HepG2 (cell line): Measurements from ENCODE around the gene TMEM229B. TPM values are rescaled to one million over a fixed set of nuclear protein-coding genes. Genes with fewer than 3 reads are reported as not detected.

Source experiments
- ATAC-seq: fragments of 200-7000 bp; cut with Tn5 transposase; 3 replicates; pipeline ENCODE4 v1.9.1; 2020; ENCODE audit warnings: mild to moderate bottlenecking, moderate library complexity
- BruUV-seq: library from RNA; stranded (reverse); fragments of 400-500 nt; replicated peaks from 2 replicates; lab custom pipeline; 2021; lab: Mats Ljungman, UMichigan
- CTCF ChIA-PET: fragments of 300-600 bp; formaldehyde crosslinking; extraction: SDS; loops from one replicate; lab custom pipeline; 2021; ENCODE audit warnings: low total read pairs, inconsistent platforms, low intra/inter-chr PET ratio; lab: Yijun Ruan, JAX
- POLR2A ChIA-PET: fragments of 350-600 bp; sonication (Branson Sonifier 250); formaldehyde crosslinking; loops from one replicate; lab custom pipeline; 2020; ENCODE audit warnings: antibody characterized with exemption, inconsistent platforms; lab: Yijun Ruan, JAX
- DNase-seq: peaks from one replicate; pipeline ENCODE4 v3.0.0-alpha.2; 2015; ENCODE audit warnings: low spot score
- FAIRE-seq: peaks from 3 replicates; lab custom pipeline; 2011; peaks lifted over from hg19 to GRCh38; lab: Jason Lieb, UNC
- H2AFZ ChIP-seq: one replicate; pipeline ENCODE4 v1.6.1; 2011; ENCODE audit warnings: low read length, inconsistent platforms
- H3K27ac ChIP-seq: fragments of 300-600 bp; 3 replicates; pipeline ENCODE4 v1.8.0; 2011; ENCODE audit warnings: mixed run types, mild to moderate bottlenecking, mixed read lengths, low read length, inconsistent platforms; ENCODE audit not compliant: insufficient read depth; ENCODE audit errors: extremely low read length
- H3K27me3 ChIP-seq, 2 experiments: fragments of 200-600 bp in 1 of 2; 2 replicates in 1 of 2; 3 replicates in 1 of 2; pipeline versions ENCODE4 v1.6.0 to v1.8.0; 2011; ENCODE audit warnings: low read length in 2 of 2, mild to moderate bottlenecking in 2 of 2, moderate library complexity in 2 of 2, inconsistent platforms in 1 of 2; ENCODE audit not compliant: insufficient read depth in 2 of 2, control insufficient read depth in 1 of 2
- H3K36me3 ChIP-seq, 2 experiments: fragments of 200-600 bp in 1 of 2; replicated peaks in 1 of 2; 2 replicates in 1 of 2; 3 replicates in 1 of 2; pipeline versions ENCODE4 v1.5.1 to v1.8.0; 2011; ENCODE audit warnings: low read length in 2 of 2, inconsistent platforms in 1 of 2; ENCODE audit not compliant: insufficient read depth in 2 of 2, control insufficient read depth in 1 of 2
- H3K4me1 ChIP-seq: 2 replicates; pipeline ENCODE4 v1.5.1; 2012; ENCODE audit warnings: low read length, inconsistent platforms; ENCODE audit not compliant: insufficient read depth
- H3K4me2 ChIP-seq: 2 replicates; pipeline ENCODE4 v1.6.0; 2011; ENCODE audit warnings: low read depth, low read length, inconsistent platforms
- H3K4me3 ChIP-seq, 3 experiments: fragments of 200-600 bp in 1 of 3; sonication (generic), shearing (Covaris generic) in 1 of 3; replicated peaks in 1 of 3; 2 replicates each; pipeline ENCODE4 v1.5.1; 2011 to 2016; ENCODE audit warnings: low read length in 3 of 3, inconsistent platforms in 2 of 3, low read depth in 2 of 3, mild to moderate bottlenecking in 2 of 3, control low read depth in 1 of 3, mixed read lengths in 1 of 3; ENCODE audit not compliant: insufficient read depth in 1 of 3
- H3K79me2 ChIP-seq: one replicate; pipeline ENCODE4 v1.6.1; 2011; ENCODE audit warnings: low read length, inconsistent platforms; ENCODE audit not compliant: insufficient read depth
- H3K9ac ChIP-seq: 2 replicates; pipeline ENCODE4 v1.6.0; 2011; ENCODE audit warnings: mild to moderate bottlenecking, low read depth, low read length, inconsistent platforms; ENCODE audit not compliant: insufficient read depth
- H3K9me3 ChIP-seq: 2 replicates; pipeline ENCODE4 v1.5.1; 2012; ENCODE audit warnings: mild to moderate bottlenecking, low read length
- H4K20me1 ChIP-seq: 2 replicates; pipeline ENCODE4 v1.6.0; 2011; ENCODE audit warnings: inconsistent platforms, mild to moderate bottlenecking, low read length, moderate library complexity; ENCODE audit not compliant: insufficient read depth
- ETV6 ChIP-seq: sonication (generic); formaldehyde crosslinking; conservative IDR thresholded peaks from 2 replicates; pipeline ENCODE4 v1.4.0; 2020; ENCODE audit warnings: missing genetic modification reagents
- ZNF343 ChIP-seq: sonication (generic); formaldehyde crosslinking; IDR thresholded peaks from 2 replicates; pipeline ENCODE4 v1.4.0; 2020; ENCODE audit warnings: mild to moderate bottlenecking, missing genetic modification reagents
- ZNF562 ChIP-seq: sonication (generic); formaldehyde crosslinking; IDR thresholded peaks from 2 replicates; pipeline ENCODE4 v1.8.0; 2022; ENCODE audit warnings: missing genetic modification reagents, borderline replicate concordance
- WGBS: methylation state at CpG from one replicate; pipeline ENCODE4 v1.1.6; 2017; ENCODE audit warnings: low lambda C conversion rate; 5-methylcytosine and 5-hydroxymethylcytosine counted together
- in situ Hi-C: cut with HindIII; loops from 2 replicates; pipeline ENCODE4 v1.10.0; 2017; ENCODE audit warnings: low pct_unique_long_range_greater_than_20kb; ENCODE audit not compliant: extremely low pct_ligation_motif_present
- intact Hi-C: fragments of 100-400 bp; cut with micrococcal nuclease; formaldehyde crosslinking; loops from one replicate; pipeline ENCODE4 v1.10.0; 2022; ENCODE audit not compliant: unreplicated experiment
- polyA plus RNA-seq, 8 experiments: library from polyadenylated mRNA; depleted of rRNA in 3 of 8; stranded (reverse) in 7 of 8; unstranded in 1 of 8; fragments of >200 nt; fragmentation: Illumina TruSeq in 4 of 8; extraction: Trizol in 4 of 8; gene quantifications; 2 replicates each; pipeline versions ENCODE4 v1.2.1 to v1.2.3, GENCODE V29; 2011 to 2016; ENCODE audit warnings: low read depth in 4 of 8, missing spikeins in 1 of 8, mixed read lengths in 1 of 8; ENCODE audit not compliant: insufficient read depth in 1 of 8
- total RNA-seq, 5 experiments: library from RNA; depleted of rRNA; stranded (reverse); fragments of >200 nt; fragmentation: Illumina TruSeq; extraction: Trizol; gene quantifications; 2 replicates each; pipeline ENCODE4 v1.2.3, GENCODE V29; 2016; ENCODE audit warnings: low read depth in 1 of 5

The TMEM229B gene
- total and polyA plus RNA-seq, 2 of the 13 experiments (the other 11 are each of a cell fraction or from before 2014, with no cell fraction given): 0.69 to 1.1 TPM

DNA sequence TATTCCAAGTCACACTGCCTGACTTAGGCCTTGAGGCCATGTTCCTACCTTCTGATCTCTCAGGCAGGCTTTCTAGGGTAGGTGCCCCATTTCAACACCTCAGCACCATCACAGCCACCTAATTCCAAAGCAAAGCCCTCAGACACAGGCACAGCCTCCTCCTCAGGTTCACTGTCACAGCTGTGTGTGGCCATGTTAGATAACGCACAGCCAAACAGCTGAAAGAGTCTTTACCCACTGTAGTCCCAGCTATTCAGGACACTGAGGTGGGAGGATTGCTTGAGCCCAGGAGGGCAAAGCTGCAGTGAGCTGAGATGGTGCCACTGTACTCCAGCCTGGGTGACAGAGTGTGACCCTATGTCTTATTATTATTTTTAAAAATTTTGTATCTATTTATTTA lies 7.3 kb upstream of the TMEM229B start:
- Histone ChIP-seq H2AFZ (no peak overlapping the region), H3K4me1 (no peaks in the 10 kb centered on the region), H3K27ac (no peak overlapping the region), H4K20me1 (no peaks in the 10 kb centered on the region), H3K4me2 (no peak overlapping the region), H3K27me3 (peaks cover 3 to 22% of the 10 kb centered on the region in 2 experiments; a peak in 2 of 5 replicates), H3K9ac (no peak overlapping the region), H3K79me2 (no peaks in the 10 kb centered on the region), H3K9me3 (peaks cover 11% of the 10 kb centered on the region), H3K4me3 (no peak overlapping the region), H3K36me3 (no peaks in the 10 kb centered on the region)
- ATAC-seq (no peak), DNase-seq (no peak), FAIRE-seq (no peak)
- intact Hi-C loops: no loop called here
- in situ Hi-C loops: no loop called here
- WGBS: 57% methylated on average over 1 of the region's 1 CpG
- BruUV-seq: no TSS peak
- ChIA-PET POLR2A (no interaction called here), CTCF (no interaction called here)
- TF ChIP-seq ETV6 (CRISPR knock-in tag): no peak

GRCh38 chr14:67493092-67493717 lies 4.7 kb upstream of the TMEM229B start:
- DNase-seq (no peak), FAIRE-seq (no peak), ATAC-seq (no peak)
- H3K4me1 ChIP-seq: peaks cover 8% of the 10 kb centered on the region
- H3K79me2 ChIP-seq: no peaks in the 10 kb centered on the region
- WGBS: 76% methylated on average over 8 of the region's 8 CpGs
- ChIA-PET CTCF (no interaction called here), POLR2A (no interaction called here)
- peaks cover 11% of the 10 kb centered on the region for H3K9me3 ChIP-seq
- H3K9ac ChIP-seq: no peak overlapping the region
- in situ Hi-C loops (no loop called here), intact Hi-C loops (no loop called here)
- no peak overlapping the region for H3K27ac ChIP-seq
- H2AFZ ChIP-seq: no peak overlapping the region
- H3K4me3 ChIP-seq: no peak overlapping the region
- peaks cover 3 to 22% of the 10 kb centered on the region in 2 experiments; a peak in 3 of 5 replicates for H3K27me3 ChIP-seq
- BruUV-seq: no TSS peak
- no peak overlapping the region for H3K4me2 ChIP-seq
- no peak for TF ChIP-seq ZNF343 (CRISPR knock-in tag)
- TF ChIP-seq ZNF562 (CRISPR knock-in tag): peak; percentile 97
- TF ChIP-seq, all 625 proteins: peak for 1
- H3K36me3 ChIP-seq: no peaks in the 10 kb centered on the region
- H4K20me1 ChIP-seq: no peaks in the 10 kb centered on the region
